Calu3 (cell line): ENCODE measurements around the gene MAP6. TPM values are rescaled to one million over a fixed set of nuclear protein-coding genes. Genes with fewer than 3 reads are reported as not detected.

Experiments
- BruUV-seq: library from RNA; stranded (reverse); fragments of 400-500 nt; replicated peaks from 2 replicates; lab custom pipeline; 2021; lab: Mats Ljungman, UMichigan
- CTCF ChIA-PET: fragments of 300-600 bp; sonication (Branson Sonifier 250); formaldehyde crosslinking; loops from one replicate; lab custom pipeline; 2022; ENCODE audit warnings: antibody characterized with exemption; lab: Charles Lee
- DNase-seq: peaks from one replicate; pipeline ENCODE4 v3.0.0; 2022
- H3K27ac Mint-ChIP-seq: one replicate; pipeline ENCODE4 v1.8.0; 2022; ENCODE audit warnings: mixed read lengths; ENCODE audit not compliant: unreplicated experiment
- H3K27me3 Mint-ChIP-seq: one replicate; pipeline ENCODE4 v1.8.0; 2022; ENCODE audit warnings: mixed read lengths; ENCODE audit not compliant: unreplicated experiment
- H3K36me3 Mint-ChIP-seq: one replicate; pipeline ENCODE4 v1.8.0; 2022; ENCODE audit warnings: mild to moderate bottlenecking, moderate library complexity, mixed read lengths; ENCODE audit not compliant: insufficient read depth, unreplicated experiment
- H3K4me1 Mint-ChIP-seq: one replicate; pipeline ENCODE4 v1.8.0; 2022; ENCODE audit warnings: mild to moderate bottlenecking, low read depth, mixed read lengths; ENCODE audit not compliant: unreplicated experiment
- H3K4me3 Mint-ChIP-seq: one replicate; pipeline ENCODE4 v1.8.0; 2022; ENCODE audit warnings: mild to moderate bottlenecking, low read depth, moderate library complexity, mixed read lengths; ENCODE audit not compliant: unreplicated experiment
- H3K9me3 Mint-ChIP-seq: one replicate; pipeline ENCODE4 v1.8.0; 2022; ENCODE audit warnings: low read depth, mixed read lengths; ENCODE audit not compliant: unreplicated experiment
- CTCF ChIP-seq: fragments of 200-600 bp; IDR thresholded peaks from one replicate; pipeline ENCODE4 v1.8.0; 2022; ENCODE audit warnings: antibody characterized with exemption; ENCODE audit not compliant: unreplicated experiment
- intact Hi-C: fragments of 100-400 bp; cut with micrococcal nuclease; formaldehyde crosslinking; loops from one replicate; pipeline ENCODE4 v1.10.0; 2022; ENCODE audit not compliant: unreplicated experiment
- total RNA-seq: library from RNA; stranded (reverse); gene quantifications from 2 replicates; pipeline ENCODE4 v1.2.3, GENCODE V29; 2022

The MAP6 gene
- total RNA-seq, 1 experiment from 2014 or later: not detected

- intact Hi-C loops: no loop called here
- no peak for TF ChIP-seq CTCF
- H3K4me1 Mint-ChIP-seq: no peaks in the 10 kb centered on the region
These were observed 24.5 kb downstream of the MAP6 start for GRCh38 chr11:75644370-75644769.

DNA sequence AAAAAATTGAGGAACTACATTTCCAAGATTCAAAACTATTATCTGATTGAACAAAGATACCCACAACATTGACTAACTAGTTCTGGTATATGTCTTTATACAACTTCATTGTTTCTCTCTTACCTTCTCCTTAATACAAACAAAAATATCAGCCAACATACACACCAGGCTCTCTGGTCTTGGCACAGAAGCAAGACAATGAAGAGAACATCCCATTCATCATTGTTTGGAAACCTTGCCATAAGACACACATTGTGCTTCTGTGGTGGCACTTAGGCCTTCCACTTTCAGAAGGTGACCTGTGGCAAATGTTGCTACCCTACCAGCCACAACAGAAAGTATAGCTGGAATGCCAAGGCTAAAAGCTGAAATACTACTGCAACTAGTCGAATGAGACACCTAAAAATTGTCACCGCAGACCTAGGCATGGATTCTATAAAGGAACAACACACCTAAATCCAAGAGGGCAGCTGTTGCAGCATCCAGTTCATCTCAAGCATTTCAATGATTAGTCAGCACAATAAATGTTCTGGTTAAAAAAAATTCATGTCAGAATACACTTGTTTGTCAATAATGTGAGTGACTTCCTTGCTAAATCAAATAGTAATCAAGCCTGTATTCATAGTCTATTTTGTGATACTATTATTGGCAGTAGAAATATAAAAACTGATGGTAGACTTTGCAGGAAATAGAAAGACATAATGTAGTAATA lies 26.3 kb downstream of the MAP6 start:
- H3K36me3 Mint-ChIP-seq: no peaks in the 10 kb centered on the region
- no peak for TF ChIP-seq CTCF
- no peak overlapping the region for H3K4me3 Mint-ChIP-seq
- H3K27ac Mint-ChIP-seq: no peak overlapping the region
- CTCF ChIA-PET: no interaction called here
- DNase-seq: no peak
- BruUV-seq: no TSS peak
- intact Hi-C loops: no loop called here
- no peaks in the 10 kb centered on the region for H3K4me1 Mint-ChIP-seq
- H3K9me3 Mint-ChIP-seq: no peaks in the 10 kb centered on the region
- H3K27me3 Mint-ChIP-seq: peaks cover 64% of the 10 kb centered on the region

More at GRCh38 chr11:75644370-75644769, 24.5 kb downstream of the MAP6 start:
- no peak overlapping the region for H3K4me3 Mint-ChIP-seq
- H3K36me3 Mint-ChIP-seq: no peaks in the 10 kb centered on the region
- H3K27me3 Mint-ChIP-seq: peaks cover 46% of the 10 kb centered on the region
- no peaks in the 10 kb centered on the region for H3K9me3 Mint-ChIP-seq
- CTCF ChIA-PET: no interaction called here
- H3K27ac Mint-ChIP-seq: no peak overlapping the region
- no TSS peak for BruUV-seq
- DNase-seq: no peak

GRCh38 chr11:75639762-75640181 lies 29.1 kb downstream of the MAP6 start:
- TF ChIP-seq CTCF: no peak
- CTCF ChIA-PET: no interaction called here
- no peak for DNase-seq
- H3K4me3 Mint-ChIP-seq: no peak overlapping the region
- intact Hi-C loops: no loop called here
- no peak overlapping the region for H3K27ac Mint-ChIP-seq
- peaks cover 69% of the 10 kb centered on the region for H3K27me3 Mint-ChIP-seq
- H3K4me1 Mint-ChIP-seq: no peaks in the 10 kb centered on the region
- no peaks in the 10 kb centered on the region for H3K36me3 Mint-ChIP-seq
- no TSS peak for BruUV-seq
- H3K9me3 Mint-ChIP-seq: no peaks in the 10 kb centered on the region

GRCh38 chr11:75637998-75638397 lies 30.8 kb downstream of the MAP6 start:
- BruUV-seq: no TSS peak
- no peaks in the 10 kb centered on the region for H3K36me3 Mint-ChIP-seq
- intact Hi-C loops: no loop called here
- H3K27ac Mint-ChIP-seq: no peak overlapping the region
- no peaks in the 10 kb centered on the region for H3K4me1 Mint-ChIP-seq
- no peaks in the 10 kb centered on the region for H3K9me3 Mint-ChIP-seq
- CTCF ChIA-PET: no interaction called here
- TF ChIP-seq CTCF: no peak
- no peak overlapping the region for H3K4me3 Mint-ChIP-seq
- peaks cover 66% of the 10 kb centered on the region for H3K27me3 Mint-ChIP-seq
- DNase-seq: no peak
